Measurements from ENCODE around the gene KRTAP9-6.
"Not testable (repeated sequence)": the region's sequence is repeated elsewhere in the genome, so short reads cannot be mapped to it uniquely, and the experiment has no call there.

KRTAP9-6 gene

GRCh38 chr17:41265078-41265477 lies at the start of gene KRTAP9-6:
Gene KRTAP9-6, plus strand, starts transcription at chr17:41265378. Its CDS starts 0 bp downstream, at chr17:41265378.
- no peak for DNase-seq

- DNase-seq = no peak
Observed at GRCh38 chr17:41215681-41216080, 49.5 kb upstream of the KRTAP9-6 start.

GRCh38 chr17:41223821-41224220 lies 41.4 kb upstream of the KRTAP9-6 start:
- DNase-seq = no peak

- DNase-seq = no peak
Observed at GRCh38 chr17:41226051-41226450, 39.1 kb upstream of the KRTAP9-6 start.

- not testable (repeated sequence) for DNase-seq
Observed at GRCh38 chr17:41226598-41227095, 38.5 kb upstream of the KRTAP9-6 start, which contains the start of gene KRTAP9-2. Gene KRTAP9-2, plus strand, starts transcription at chr17:41226648. Its CDS starts 7 bp downstream, at chr17:41226655.

- DNase-seq = no peak
Observed at GRCh38 chr17:41230094-41230493, 35.1 kb upstream of the KRTAP9-6 start.

- no peak for DNase-seq
Observed at GRCh38 chr17:41231731-41232130, 33.4 kb upstream of the KRTAP9-6 start.

- DNase-seq = not testable (repeated sequence)
Observed at GRCh38 chr17:41232399-41233105, 32.6 kb upstream of the KRTAP9-6 start, which contains the start of gene KRTAP9-3. Gene KRTAP9-3, plus strand, starts transcription at chr17:41232449. Its CDS starts 53 bp downstream, at chr17:41232502.

GRCh38 chr17:41237116-41237515 lies 28.1 kb upstream of the KRTAP9-6 start:
- not testable (repeated sequence) for DNase-seq

- DNase-seq = not testable (repeated sequence)
Observed at GRCh38 chr17:41237949-41238437, 27.2 kb upstream of the KRTAP9-6 start, which contains the start of gene KRTAP9-8. Gene KRTAP9-8, plus strand, starts transcription at chr17:41237999. Its CDS starts 53 bp downstream, at chr17:41238052.

GRCh38 chr17:41246995-41247787 lies 18.0 kb upstream of the KRTAP9-6 start:
- DNase-seq = not testable (repeated sequence)

- DNase-seq = not testable (repeated sequence)
Observed at GRCh38 chr17:41249637-41250240, 15.4 kb upstream of the KRTAP9-6 start, which contains the start of gene KRTAP9-4. Gene KRTAP9-4, plus strand, starts transcription at chr17:41249687. Its CDS starts 34 bp downstream, at chr17:41249721.

- DNase-seq = no peak
Observed at GRCh38 chr17:41251261-41251660, 13.9 kb upstream of the KRTAP9-6 start.

- no peak for DNase-seq
Observed at GRCh38 chr17:41254861-41255260, 10.3 kb upstream of the KRTAP9-6 start.

- not testable (repeated sequence) for DNase-seq
Observed at GRCh38 chr17:41255381-41256290, 9.5 kb upstream of the KRTAP9-6 start, which contains the start of gene KRTAP9-9. Gene KRTAP9-9, plus strand, starts transcription at chr17:41255384.

- DNase-seq = no peak
Observed at GRCh38 chr17:41256291-41256685, 8.9 kb upstream of the KRTAP9-6 start.

- no peak for DNase-seq
Observed at GRCh38 chr17:41258406-41258805, 6.8 kb upstream of the KRTAP9-6 start.

- DNase-seq = no peak
Observed at GRCh38 chr17:41263212-41263611, 2.0 kb upstream of the KRTAP9-6 start.

GRCh38 chr17:41264599-41264998 lies 579 bp upstream of the KRTAP9-6 start:
- no peak for DNase-seq

- no peak for DNase-seq
Observed at GRCh38 chr17:41267711-41268110, 2.5 kb downstream of the KRTAP9-6 start.

- not testable (repeated sequence) for DNase-seq
Observed at GRCh38 chr17:41271323-41271722, 6.1 kb downstream of the KRTAP9-6 start.
